IPS DF 6.9 (cell line): Measurements from ENCODE around the gene PROCA1.
"Not testable (repeated sequence)": the region's sequence is repeated elsewhere in the genome, so short reads cannot be mapped to it uniquely, and the experiment has no call there.

Experiments
- DNase-seq: peaks from one replicate; pipeline ENCODE4 v3.0.0-alpha.2; 2013; ENCODE audit warnings: low read depth, low spot score
- H3K27ac ChIP-seq: one replicate; pipeline ENCODE4 v1.5.1; 2013; ENCODE audit warnings: low read length, control low read depth
- H3K27me3 ChIP-seq: 2 replicates; pipeline ENCODE4 v1.6.1; 2013; ENCODE audit warnings: mild to moderate bottlenecking, low read length; ENCODE audit not compliant: control insufficient read depth, insufficient read depth
- H3K36me3 ChIP-seq: 2 replicates; pipeline ENCODE4 v1.6.1; 2013; ENCODE audit warnings: low read length; ENCODE audit not compliant: control insufficient read depth, insufficient read depth
- H3K4me1 ChIP-seq: 2 replicates; pipeline ENCODE4 v1.6.1; 2013; ENCODE audit warnings: low read length; ENCODE audit not compliant: control insufficient read depth, insufficient read depth
- H3K4me3 ChIP-seq: 2 replicates; pipeline ENCODE4 v1.5.1; 2013; ENCODE audit warnings: mild to moderate bottlenecking, low read length
- H3K9me3 ChIP-seq: 2 replicates; pipeline ENCODE4 v1.6.1; 2013; ENCODE audit warnings: low read length, inconsistent platforms; ENCODE audit not compliant: control insufficient read depth, insufficient read depth
- WGBS: extraction: QIAGEN DNeasy Blood & Tissue Kit; methylation state at CpG from one replicate; pipeline ENCODE4 v1.1.7; 2013; ENCODE audit warnings: mixed read lengths, missing lambda C conversion rate; ENCODE audit not compliant: insufficient read length, insufficient coverage; 5-methylcytosine and 5-hydroxymethylcytosine counted together

Gene PROCA1

GRCh38 chr17:28723836-28724499 lies 12.3 kb upstream of the PROCA1 start:
- H3K4me1 ChIP-seq, result not testable (repeated sequence)

GRCh38 chr17:28723159-28723835 lies 11.6 kb upstream of the PROCA1 start:
- DNase-seq, result no peak
- H3K4me1 ChIP-seq, result no peaks in the 10 kb centered on the region
- H3K4me3 ChIP-seq, result no peak overlapping the region
- H3K36me3 ChIP-seq, result peaks cover 25% of the 10 kb centered on the region; the same call in 1 of the 2 replicates
- WGBS, result no CpG with 5 or more reads among the region's 6 CpGs
- H3K27me3 ChIP-seq, result no peaks in the 10 kb centered on the region
- no peaks in the 10 kb centered on the region for H3K9me3 ChIP-seq
- no peak overlapping the region for H3K27ac ChIP-seq

More at GRCh38 chr17:28723836-28724499, 12.3 kb upstream of the PROCA1 start:
- H3K27ac ChIP-seq, DNase-seq, H3K4me3 ChIP-seq, H3K9me3 ChIP-seq, H3K27me3 ChIP-seq: not testable (repeated sequence)
- H3K36me3 ChIP-seq, result peaks cover 25% of the 10 kb centered on the region; the same call in 1 of the 2 replicates
- no CpG with 5 or more reads among the region's 4 CpGs for WGBS

- WGBS, result no CpG with 5 or more reads among the region's 7 CpGs
- Histone ChIP-seq H3K9me3 (no peaks in the 10 kb centered on the region), H3K4me1 (no peaks in the 10 kb centered on the region), H3K4me3 (no peak overlapping the region), H3K36me3 (peaks cover 25% of the 10 kb centered on the region; the same call in 1 of the 2 replicates), H3K27me3 (no peaks in the 10 kb centered on the region), H3K27ac (no peak overlapping the region)
- no peak for DNase-seq
These were observed 10.9 kb upstream of the PROCA1 start for GRCh38 chr17:28722417-28723158.

- not testable (repeated sequence) for H3K27ac ChIP-seq, H3K9me3 ChIP-seq, H3K27me3 ChIP-seq, DNase-seq, H3K4me1 ChIP-seq
- peaks cover 25% of the 10 kb centered on the region; the same call in 1 of the 2 replicates for H3K36me3 ChIP-seq
- no CpG with 5 or more reads among the region's 19 CpGs for WGBS
- peak overlapping the region; percentile 80; the same call in 1 of the 2 replicates for H3K4me3 ChIP-seq
These were observed 9.3 kb upstream of the PROCA1 start for GRCh38 chr17:28720997-28721329.

GRCh38 chr17:28720247-28720996 lies 8.7 kb upstream of the PROCA1 start:
- Histone ChIP-seq H3K27ac (no peak overlapping the region), H3K36me3 (peaks cover 26% of the 10 kb centered on the region; the same call in 1 of the 2 replicates), H3K9me3 (no peaks in the 10 kb centered on the region), H3K4me1 (no peaks in the 10 kb centered on the region), H3K27me3 (no peaks in the 10 kb centered on the region), H3K4me3 (peak overlapping the region; percentile 80)
- WGBS, result no CpG with 5 or more reads among the region's 30 CpGs
- no peak for DNase-seq

- H3K27me3 ChIP-seq, result no peaks in the 10 kb centered on the region
- peaks cover 33% of the 10 kb centered on the region for H3K36me3 ChIP-seq
- H3K27ac ChIP-seq, result no peak overlapping the region
- H3K4me1 ChIP-seq, result no peaks in the 10 kb centered on the region
- WGBS, result no CpG with 5 or more reads among the region's 18 CpGs
- no peak for DNase-seq
- peak overlapping the region; percentile 57; the same call in 1 of the 2 replicates for H3K4me3 ChIP-seq
- no peaks in the 10 kb centered on the region for H3K9me3 ChIP-seq
These were observed 7.3 kb upstream of the PROCA1 start for GRCh38 chr17:28719021-28719433.

GRCh38 chr17:28718333-28719020 lies 6.8 kb upstream of the PROCA1 start:
- no peaks in the 10 kb centered on the region for H3K9me3 ChIP-seq
- H3K27ac ChIP-seq, result peak overlapping the region; percentile 38
- H3K4me3 ChIP-seq, result peak overlapping the region; percentile 58; the same call in 1 of the 2 replicates
- no peak for DNase-seq
- no CpG with 5 or more reads among the region's 18 CpGs for WGBS
- H3K36me3 ChIP-seq, result peaks cover 31% of the 10 kb centered on the region
- no peaks in the 10 kb centered on the region for H3K4me1 ChIP-seq
- no peaks in the 10 kb centered on the region for H3K27me3 ChIP-seq

- H3K4me1 ChIP-seq, result no peaks in the 10 kb centered on the region; the same call in 1 of the 2 replicates
- H3K36me3 ChIP-seq, result peaks cover 24% of the 10 kb centered on the region
- H3K9me3 ChIP-seq, result no peaks in the 10 kb centered on the region
- H3K27ac ChIP-seq, result peak within 1 kb of the TSS; percentile 38
- no peaks in the 10 kb centered on the region for H3K27me3 ChIP-seq
- WGBS, result no CpG with 5 or more reads among the region's 60 CpGs
- H3K4me3 ChIP-seq, result peak within 1 kb of the TSS; percentile 86
- peak; percentile 82 for DNase-seq
These were observed 6.1 kb upstream of the PROCA1 start, which contains the start of gene RAB34 for GRCh38 chr17:28717578-28718332. Gene RAB34 (minus strand): TSS chr17:28717868. CDS start chr17:28717266, 602 bp downstream.
